GM10266 (cell line): Measurements from ENCODE around the gene SLC12A5.

Experiments used
- DNase-seq: peaks from one replicate; pipeline ENCODE4 v3.0.0; 2012; ENCODE audit errors: extremely low spot score
- TF ChIP-seq, protein P1 (sequence below): IDR thresholded peaks from 2 replicates; pipeline ENCODE4 v1.5.1; 2012; ENCODE audit warnings: mild to moderate bottlenecking, low read depth; ENCODE audit not compliant: control insufficient read depth, insufficient read depth; ENCODE audit errors: missing control alignments

SLC12A5 gene

DNA sequence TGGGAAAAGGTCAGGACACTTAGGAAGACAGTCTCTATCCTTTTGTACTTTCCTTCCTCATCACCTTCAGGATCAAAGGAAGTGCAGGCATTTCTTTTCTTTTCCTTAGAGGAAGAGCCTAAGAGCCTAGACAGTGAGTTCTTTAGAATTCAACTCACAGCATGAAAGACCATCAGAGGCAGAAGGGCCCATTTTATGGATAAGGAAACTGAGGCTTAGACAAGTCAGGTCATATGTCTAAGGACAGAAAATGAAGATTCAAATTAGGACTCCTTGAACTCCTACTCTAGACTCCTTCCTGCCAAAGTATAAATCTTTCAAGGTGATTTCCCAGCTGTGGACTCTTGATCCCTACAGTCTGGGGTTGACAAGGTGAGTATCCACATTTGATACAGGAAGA lies 20.8 kb downstream of the SLC12A5 start:
- DNase-seq, result no peak
- TF ChIP-seq, protein P1, sequence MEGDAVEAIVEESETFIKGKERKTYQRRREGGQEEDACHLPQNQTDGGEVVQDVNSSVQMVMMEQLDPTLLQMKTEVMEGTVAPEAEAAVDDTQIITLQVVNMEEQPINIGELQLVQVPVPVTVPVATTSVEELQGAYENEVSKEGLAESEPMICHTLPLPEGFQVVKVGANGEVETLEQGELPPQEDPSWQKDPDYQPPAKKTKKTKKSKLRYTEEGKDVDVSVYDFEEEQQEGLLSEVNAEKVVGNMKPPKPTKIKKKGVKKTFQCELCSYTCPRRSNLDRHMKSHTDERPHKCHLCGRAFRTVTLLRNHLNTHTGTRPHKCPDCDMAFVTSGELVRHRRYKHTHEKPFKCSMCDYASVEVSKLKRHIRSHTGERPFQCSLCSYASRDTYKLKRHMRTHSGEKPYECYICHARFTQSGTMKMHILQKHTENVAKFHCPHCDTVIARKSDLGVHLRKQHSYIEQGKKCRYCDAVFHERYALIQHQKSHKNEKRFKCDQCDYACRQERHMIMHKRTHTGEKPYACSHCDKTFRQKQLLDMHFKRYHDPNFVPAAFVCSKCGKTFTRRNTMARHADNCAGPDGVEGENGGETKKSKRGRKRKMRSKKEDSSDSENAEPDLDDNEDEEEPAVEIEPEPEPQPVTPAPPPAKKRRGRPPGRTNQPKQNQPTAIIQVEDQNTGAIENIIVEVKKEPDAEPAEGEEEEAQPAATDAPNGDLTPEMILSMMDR, result no peak

DNA sequence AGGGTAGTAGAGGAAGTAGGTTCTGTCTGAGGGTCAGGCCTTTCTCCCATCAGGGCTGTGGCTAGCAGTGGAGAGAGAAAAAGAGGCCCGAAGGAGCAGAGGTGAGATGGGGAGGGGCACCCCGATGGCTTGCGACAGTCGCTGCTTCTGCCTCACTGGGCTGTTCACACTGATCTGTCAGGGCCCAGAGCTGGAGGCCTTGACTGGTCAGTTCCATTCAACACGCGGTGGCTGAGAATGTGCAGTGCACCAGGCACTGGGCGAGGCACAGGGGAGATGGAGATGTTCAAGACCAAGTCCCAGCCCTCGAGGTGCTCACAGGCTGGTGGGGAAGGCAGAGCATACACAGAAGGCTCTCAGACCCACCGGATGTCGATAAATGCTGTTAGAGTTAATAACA lies 21.4 kb downstream of the SLC12A5 start:
- TF ChIP-seq, protein P1, result no peak
- no peak for DNase-seq

DNA sequence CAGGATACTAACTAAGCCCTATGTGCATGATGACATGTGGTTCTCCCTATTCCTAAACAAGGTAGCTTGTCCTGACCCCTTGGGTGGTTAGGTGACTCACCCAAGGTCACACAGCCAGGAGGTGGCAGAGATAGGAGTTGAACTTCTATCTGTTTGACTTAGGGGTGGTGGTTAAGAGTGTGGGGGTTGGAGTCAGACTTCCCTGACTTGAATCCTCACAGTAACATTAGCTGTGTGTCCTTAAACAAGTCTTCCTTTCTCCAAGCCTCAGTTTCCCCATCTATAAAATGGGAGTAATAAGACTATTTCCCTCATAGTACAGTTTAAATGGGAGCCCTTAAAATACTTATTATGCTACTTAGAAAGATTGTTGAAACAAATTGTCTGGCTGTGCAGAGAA lies 21.9 kb downstream of the SLC12A5 start:
- no peak for DNase-seq
- TF ChIP-seq, protein P1, result no peak

DNA sequence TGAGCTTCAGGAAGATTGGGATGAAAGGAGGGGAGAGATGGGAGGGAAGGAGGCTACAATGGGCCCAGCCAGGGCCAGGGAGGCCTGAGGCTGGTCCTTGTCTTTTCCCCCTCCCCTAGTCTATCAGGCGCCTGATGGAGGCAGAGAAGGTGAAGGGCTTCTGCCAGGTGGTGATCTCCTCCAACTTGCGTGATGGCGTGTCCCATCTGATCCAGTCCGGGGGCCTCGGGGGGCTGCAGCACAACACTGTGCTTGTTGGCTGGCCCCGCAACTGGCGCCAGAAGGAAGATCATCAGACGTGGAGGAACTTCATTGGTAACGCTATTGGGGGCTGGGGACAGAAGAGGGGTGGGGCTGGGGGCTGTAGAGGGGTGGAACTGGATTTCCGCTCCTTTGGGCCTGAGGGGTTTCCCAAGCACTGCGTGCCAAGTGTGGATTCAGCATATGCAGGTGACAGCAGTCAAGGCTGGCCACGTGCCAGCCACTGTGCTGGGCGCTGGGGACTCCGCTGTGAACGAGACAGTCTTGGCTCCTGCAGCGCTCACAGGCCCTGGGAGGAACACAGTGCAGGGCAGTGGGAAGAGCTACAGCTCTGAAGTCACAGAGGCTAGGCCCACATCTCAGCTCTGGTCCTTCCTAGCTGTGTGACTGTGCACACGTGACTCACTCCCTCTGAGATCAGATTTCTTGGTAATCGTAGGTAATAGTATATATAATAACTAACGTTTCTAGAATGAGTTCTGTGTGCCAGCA lies 22.7 kb downstream of the SLC12A5 start:
- DNase-seq, result no peak
- TF ChIP-seq, protein P1, result no peak

DNA sequence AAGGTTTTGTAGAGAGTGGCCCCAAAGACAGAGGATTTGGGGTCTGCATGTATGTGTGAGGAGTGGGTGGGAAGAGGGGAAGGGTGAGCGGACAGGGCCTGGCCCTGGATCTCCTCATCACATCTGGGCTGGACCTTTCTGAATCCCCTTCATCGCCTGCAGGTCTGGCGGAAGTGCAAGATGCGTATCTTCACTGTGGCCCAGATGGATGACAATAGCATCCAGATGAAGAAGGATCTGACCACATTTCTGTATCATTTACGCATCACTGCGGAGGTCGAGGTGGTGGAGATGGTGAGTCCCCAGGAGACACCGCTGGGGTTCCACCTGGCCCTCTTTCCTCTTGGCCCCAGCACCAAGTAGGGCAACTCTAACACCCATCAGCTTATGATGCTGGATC lies 24.4 kb downstream of the SLC12A5 start:
- TF ChIP-seq, protein P1, result no peak
- no peak for DNase-seq

DNA sequence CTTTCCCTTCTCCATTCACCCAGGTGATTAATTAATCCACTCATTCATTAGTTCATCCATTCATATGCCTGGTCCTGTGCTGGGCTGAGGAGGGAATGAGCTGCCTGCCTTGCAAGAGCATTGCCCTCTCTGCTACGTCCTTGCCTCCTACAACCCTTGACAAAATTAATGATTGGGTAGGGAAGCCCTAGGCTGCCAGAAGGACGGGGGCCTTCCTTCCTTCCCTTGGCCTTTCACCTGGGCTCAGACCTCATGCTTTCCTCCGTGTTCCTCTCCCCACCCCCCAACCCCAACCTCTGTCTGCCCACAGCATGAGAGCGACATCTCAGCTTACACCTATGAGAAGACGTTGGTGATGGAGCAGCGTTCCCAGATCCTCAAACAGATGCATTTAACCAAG lies 25.6 kb downstream of the SLC12A5 start:
- DNase-seq, result no peak
- TF ChIP-seq, protein P1, result no peak

DNA sequence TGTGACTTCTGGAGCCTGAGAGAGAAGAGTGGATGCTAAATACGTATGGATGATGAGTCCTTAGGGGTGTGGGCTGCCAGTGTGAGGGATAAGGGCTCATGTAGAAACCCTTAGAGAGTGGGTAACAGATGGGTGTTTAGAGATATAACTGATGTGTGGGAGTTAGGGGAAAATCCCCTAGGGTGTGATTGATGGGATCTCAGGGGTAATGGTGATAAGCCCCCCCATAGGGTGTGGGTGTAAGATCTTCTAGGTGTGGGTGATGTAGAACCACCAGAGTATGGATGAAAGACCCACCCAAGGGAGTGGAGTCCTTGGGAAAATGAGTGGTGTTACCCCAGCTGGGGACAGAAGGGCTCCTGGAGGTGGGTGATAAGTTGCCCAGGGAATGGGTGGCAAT lies 26.3 kb downstream of the SLC12A5 start:
- TF ChIP-seq, protein P1, result no peak
- no peak for DNase-seq
